IMR-90 (cell line): ENCODE data around the gene ADAMTS16. TPM values are rescaled to one million over a fixed set of nuclear protein-coding genes. Genes with fewer than 3 reads are reported as not detected.

Experiments used
- ATAC-seq: fragments of 200-7000 bp; cut with Tn5 transposase; 2 replicates; pipeline ENCODE4 v1.9.1; 2020; ENCODE audit warnings: low read depth, mild to moderate bottlenecking, moderate library complexity
- BruUV-seq: library from RNA; stranded (reverse); fragments of 400-500 nt; replicated peaks from 2 replicates; lab custom pipeline; 2021; lab: Mats Ljungman, UMichigan
- CTCF ChIA-PET: fragments of 300-600 bp; formaldehyde crosslinking; extraction: SDS; loops from one replicate; lab custom pipeline; 2021; ENCODE audit warnings: antibody characterized with exemption; lab: Yijun Ruan, JAX
- POLR2A ChIA-PET: fragments of 300-600 bp; sonication (Branson Sonifier 250); formaldehyde crosslinking; loops from one replicate; lab custom pipeline; 2022; ENCODE audit warnings: antibody characterized with exemption; ENCODE audit not compliant: unreplicated experiment; lab: Charles Lee
- DNase-seq: peaks from one replicate; pipeline ENCODE4 v3.0.0; 2013
- H2AFZ ChIP-seq: replicated peaks from 2 replicates; pipeline ENCODE3; 2013; ENCODE audit warnings: low read length, mild to moderate bottlenecking; ENCODE audit not compliant: poor library complexity
- H2AK5ac ChIP-seq: 2 replicates; pipeline ENCODE4 v1.6.1; 2013; ENCODE audit warnings: low read depth, low read length, inconsistent platforms
- H2AK9ac ChIP-seq: replicated peaks from 2 replicates; pipeline ENCODE3; 2013; ENCODE audit warnings: mild to moderate bottlenecking, low read depth, low read length, moderate library complexity; ENCODE audit not compliant: poor library complexity
- H2BK120ac ChIP-seq: 2 replicates; pipeline ENCODE4 v1.6.1; 2013; ENCODE audit warnings: low read depth, low read length, inconsistent platforms
- H2BK15ac ChIP-seq: 3 replicates; pipeline ENCODE4 v1.6.1; 2013; ENCODE audit warnings: low read depth, low read length, inconsistent platforms
- H2BK20ac ChIP-seq: 2 replicates; pipeline ENCODE4 v1.6.1; 2013; ENCODE audit warnings: low read depth, mild to moderate bottlenecking, inconsistent platforms, low read length, moderate library complexity
- H2BK5ac ChIP-seq: 2 replicates; pipeline ENCODE4 v1.6.1; 2013; ENCODE audit warnings: mild to moderate bottlenecking, low read depth, low read length, inconsistent platforms; ENCODE audit not compliant: poor library complexity, severe bottlenecking
- H3K14ac ChIP-seq: replicated peaks from 2 replicates; pipeline ENCODE4 v1.6.1; 2013; ENCODE audit warnings: low read depth, low read length, inconsistent platforms
- H3K18ac ChIP-seq: 2 replicates; pipeline ENCODE4 v1.6.1; 2013; ENCODE audit warnings: low read depth, low read length, control low read depth
- H3K23ac ChIP-seq: 2 replicates; pipeline ENCODE4 v1.6.1; 2013; ENCODE audit warnings: low read depth, low read length, inconsistent platforms
- H3K27ac ChIP-seq: 2 replicates; pipeline ENCODE4 v1.5.1; 2013; ENCODE audit warnings: mild to moderate bottlenecking, control low read depth, low read length; ENCODE audit not compliant: insufficient read depth
- H3K27me3 ChIP-seq: 2 replicates; pipeline ENCODE4 v1.6.1; 2013; ENCODE audit warnings: low read length; ENCODE audit not compliant: control insufficient read depth, insufficient read depth
- H3K36me3 ChIP-seq: 2 replicates; pipeline ENCODE4 v1.6.1; 2013; ENCODE audit warnings: low read length, mixed read lengths; ENCODE audit not compliant: control insufficient read depth, insufficient read depth
- H3K4ac ChIP-seq: 2 replicates; pipeline ENCODE4 v1.6.1; 2013; ENCODE audit warnings: low read depth, low read length, inconsistent platforms
- H3K4me1 ChIP-seq: 2 replicates; pipeline ENCODE4 v1.6.1; 2013; ENCODE audit warnings: low read length, mixed read lengths; ENCODE audit not compliant: control insufficient read depth, insufficient read depth
- H3K4me2 ChIP-seq: 2 replicates; pipeline ENCODE4 v1.6.1; 2013; ENCODE audit warnings: low read depth, mild to moderate bottlenecking, control low read depth, low read length, moderate library complexity
- H3K4me3 ChIP-seq: 2 replicates; pipeline ENCODE4 v1.5.1; 2013; ENCODE audit warnings: low read depth, mild to moderate bottlenecking, control low read depth, low read length, moderate library complexity; ENCODE audit not compliant: insufficient read depth
- H3K56ac ChIP-seq: 2 replicates; pipeline ENCODE4 v1.6.1; 2013; ENCODE audit warnings: low read length, inconsistent platforms; ENCODE audit not compliant: insufficient read depth; ENCODE audit errors: extremely low read depth
- H3K79me1 ChIP-seq, 2 experiments: 2 replicates each; pipeline ENCODE4 v1.6.1; 2013; ENCODE audit warnings: low read length in 2 of 2, inconsistent platforms in 1 of 2, low read depth in 1 of 2
- H3K9ac ChIP-seq: 2 replicates; pipeline ENCODE4 v1.6.1; 2013; ENCODE audit warnings: low read depth, low read length, control low read depth
- H3K9me1 ChIP-seq: 2 replicates; pipeline ENCODE4 v1.6.1; 2013; ENCODE audit warnings: low read length, inconsistent platforms; ENCODE audit not compliant: insufficient read depth
- H3K9me3 ChIP-seq: 2 replicates; pipeline ENCODE4 v1.6.1; 2013; ENCODE audit warnings: low read length; ENCODE audit not compliant: control insufficient read depth, insufficient read depth
- H4K20me1 ChIP-seq: 2 replicates; pipeline ENCODE4 v1.6.1; 2013; ENCODE audit warnings: low read length, inconsistent platforms; ENCODE audit not compliant: insufficient read depth
- H4K5ac ChIP-seq: 2 replicates; pipeline ENCODE4 v1.6.1; 2013; ENCODE audit warnings: mild to moderate bottlenecking, low read depth, low read length, control low read depth
- H4K8ac ChIP-seq, 2 experiments: 2 replicates each; pipeline ENCODE4 v1.6.1; 2013; ENCODE audit warnings: low read depth in 2 of 2, low read length in 2 of 2, control low read depth in 1 of 2, inconsistent platforms in 1 of 2
- H4K91ac ChIP-seq: 2 replicates; pipeline ENCODE4 v1.6.1; 2013; ENCODE audit warnings: low read depth, low read length, inconsistent platforms; ENCODE audit not compliant: insufficient read depth
- BHLHE40 ChIP-seq: fragments of 150-350 bp; IDR thresholded peaks from 2 replicates; pipeline ENCODE4 v1.6.1; 2016; ENCODE audit warnings: mild to moderate bottlenecking, low read depth, low read length
- CEBPB ChIP-seq: IDR thresholded peaks from 2 replicates; pipeline ENCODE4 v1.6.1; 2012; ENCODE audit warnings: low read depth, low read length, improper control_type of control experiment
- FOS ChIP-seq: fragments of 150-350 bp; IDR thresholded peaks from 2 replicates; pipeline ENCODE4 v1.6.1; 2016; ENCODE audit warnings: low read depth, low read length
- MAFK ChIP-seq: IDR thresholded peaks from 2 replicates; pipeline ENCODE4 v1.6.1; 2012; ENCODE audit warnings: low read depth, low read length, improper control_type of control experiment
- MAZ ChIP-seq: IDR thresholded peaks from 2 replicates; pipeline ENCODE4 v1.6.1; 2012; ENCODE audit warnings: low read depth, mild to moderate bottlenecking, low read length, improper control_type of control experiment, moderate library complexity, borderline replicate concordance
- POLR2A ChIP-seq: IDR thresholded peaks from 2 replicates; pipeline ENCODE4 v1.6.1; 2012; ENCODE audit warnings: mild to moderate bottlenecking, low read depth, low read length
- RCOR1 ChIP-seq: IDR thresholded peaks from 2 replicates; pipeline ENCODE4 v1.6.1; 2012; ENCODE audit warnings: mild to moderate bottlenecking, low read length, improper control_type of control experiment; ENCODE audit not compliant: insufficient replicate concordance
- RFX5 ChIP-seq: IDR thresholded peaks from 2 replicates; pipeline ENCODE4 v1.8.0; 2012; ENCODE audit warnings: low read depth, mild to moderate bottlenecking, low read length, moderate library complexity
- SMC3 ChIP-seq: fragments of 150-350 bp; IDR thresholded peaks from 2 replicates; pipeline ENCODE4 v1.6.1; 2016; ENCODE audit warnings: low read depth, mild to moderate bottlenecking, antibody characterized with exemption, low read length, moderate library complexity
- WGBS, 2 experiments: methylation state at CpG; one replicate each; pipeline versions ENCODE4 v1.1.5 to v1.1.7; 2013; ENCODE audit warnings: missing lambda C conversion rate in 2 of 2; ENCODE audit not compliant: insufficient read length in 1 of 2; ENCODE audit errors: extremely low coverage in 2 of 2; 5-methylcytosine and 5-hydroxymethylcytosine counted together
- dilution Hi-C: fragments of 300-500 bp; cut with HindIII; formaldehyde crosslinking; loops from one replicate; pipeline ENCODE4 v1.14.3; 2018; ENCODE audit warnings: low sequenced_read_pairs; ENCODE audit not compliant: unreplicated experiment
- in situ Hi-C: fragments of 300-500 bp; cut with MboI; formaldehyde crosslinking; loops from 3 replicates; pipeline ENCODE4 v1.14.3; 2019; ENCODE audit warnings: low sequenced_read_pairs, inconsistent platforms, mixed read lengths
- intact Hi-C: fragments of 100-400 bp; cut with micrococcal nuclease; formaldehyde crosslinking; loops from 2 replicates; pipeline ENCODE4 v1.10.0; 2022
- polyA plus RNA-seq, 3 experiments: library from polyadenylated mRNA; depleted of rRNA; stranded (reverse); fragments of >200 nt; gene quantifications; 2 replicates each; pipeline ENCODE4 v1.2.3, GENCODE V29; 2012; ENCODE audit warnings: low replicate concordance in 1 of 3
- total RNA-seq: library from RNA; depleted of rRNA; stranded (reverse); fragments of >200 nt; gene quantifications from 2 replicates; pipeline ENCODE4 v1.2.3, GENCODE V29; 2012
- TF ChIP-seq, protein P1 (sequence below): conservative IDR thresholded peaks from 2 replicates; pipeline ENCODE4 v1.5.1; 2012; ENCODE audit warnings: mild to moderate bottlenecking, low read depth, low read length, improper control_type of control experiment
- TF ChIP-seq, protein P2 (sequence below): fragments of 150-350 bp; IDR thresholded peaks from 2 replicates; pipeline ENCODE4 v1.6.1; 2016; ENCODE audit warnings: low read depth, mild to moderate bottlenecking, low read length, moderate library complexity, borderline replicate concordance

Gene ADAMTS16
- total and polyA plus RNA-seq, 2 of the 4 experiments (the other 2 are of a cell fraction) = 0.09 to 0.18 TPM

DNA sequence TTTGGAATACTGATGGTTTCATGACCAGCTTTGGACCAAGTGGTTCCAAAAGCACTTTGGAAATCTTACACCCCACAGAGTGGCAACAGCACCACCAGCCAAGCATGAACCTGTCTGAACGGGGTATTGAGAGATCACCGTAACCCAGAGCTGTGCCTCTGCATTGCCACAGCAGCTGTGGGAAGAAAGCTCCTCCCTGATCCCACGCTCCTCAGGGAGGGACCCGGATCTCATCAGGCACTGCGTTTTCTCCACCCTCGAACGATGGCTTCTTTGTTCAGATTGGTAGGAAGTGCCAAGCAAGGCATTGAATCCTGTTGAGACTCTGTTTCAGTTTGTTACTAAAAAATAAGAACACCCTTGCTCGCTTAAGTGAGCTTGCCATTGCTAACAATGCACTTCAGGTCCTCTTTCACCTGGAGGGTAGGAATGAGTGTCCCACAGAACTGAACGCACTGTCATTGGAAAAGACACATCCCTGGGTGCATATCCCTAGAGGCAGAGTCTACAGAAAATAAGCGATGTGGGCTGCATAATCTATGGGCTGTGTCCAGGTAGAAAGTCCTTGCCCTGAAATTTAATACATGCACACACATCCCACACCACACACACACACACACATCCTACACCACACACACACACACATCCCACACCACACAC, 164.4 kb downstream of the ADAMTS16 start:
- POLR2A ChIA-PET = no interaction called here
- no peak overlapping the region for H3K9ac ChIP-seq

More for the DNA sequence above, 164.4 kb downstream of the ADAMTS16 start:
- Histone ChIP-seq H3K56ac (no peak overlapping the region), H3K14ac (no peak overlapping the region), H3K9me3 (peaks cover 28% of the 10 kb centered on the region), H2AFZ (no peak overlapping the region), H4K5ac (no peak overlapping the region), H3K9me1 (no peaks in the 10 kb centered on the region), H3K27ac (no peak overlapping the region), H3K27me3 (no peaks in the 10 kb centered on the region), H3K4me3 (no peak overlapping the region), H3K4me1 (no peaks in the 10 kb centered on the region), H3K36me3 (no peaks in the 10 kb centered on the region), H2BK20ac (no peak overlapping the region), H4K91ac (no peak overlapping the region), H2AK9ac (no peak overlapping the region), H3K79me1 (no peaks in the 10 kb centered on the region), H3K4me2 (no peak overlapping the region), H2BK15ac (no peak overlapping the region), H2BK5ac (peak overlapping the region; percentile 87), H2AK5ac (no peak overlapping the region), H3K23ac (no peak overlapping the region), H4K20me1 (no peaks in the 10 kb centered on the region), H3K18ac (no peak overlapping the region), H4K8ac (no peak overlapping the region), H2BK120ac (no peak overlapping the region), H3K4ac (no peak overlapping the region)
- in situ Hi-C loops = no loop called here
- dilution Hi-C loops = no loop called here
- CTCF ChIA-PET = no interaction called here
- intact Hi-C loops = no loop called here
- no CpG with 5 or more reads among the region's 10 CpGs for WGBS, 2 experiments
- ATAC-seq (no peak), DNase-seq (no peak)
- no peak for TF ChIP-seq MAFK
- TF ChIP-seq POLR2A = no peak
- no peak for TF ChIP-seq CEBPB
- TF ChIP-seq MAZ = no peak
- TF ChIP-seq BHLHE40 = no peak
- TF ChIP-seq FOS = no peak
- TF ChIP-seq RCOR1 = no peak
- TF ChIP-seq, protein P1, sequence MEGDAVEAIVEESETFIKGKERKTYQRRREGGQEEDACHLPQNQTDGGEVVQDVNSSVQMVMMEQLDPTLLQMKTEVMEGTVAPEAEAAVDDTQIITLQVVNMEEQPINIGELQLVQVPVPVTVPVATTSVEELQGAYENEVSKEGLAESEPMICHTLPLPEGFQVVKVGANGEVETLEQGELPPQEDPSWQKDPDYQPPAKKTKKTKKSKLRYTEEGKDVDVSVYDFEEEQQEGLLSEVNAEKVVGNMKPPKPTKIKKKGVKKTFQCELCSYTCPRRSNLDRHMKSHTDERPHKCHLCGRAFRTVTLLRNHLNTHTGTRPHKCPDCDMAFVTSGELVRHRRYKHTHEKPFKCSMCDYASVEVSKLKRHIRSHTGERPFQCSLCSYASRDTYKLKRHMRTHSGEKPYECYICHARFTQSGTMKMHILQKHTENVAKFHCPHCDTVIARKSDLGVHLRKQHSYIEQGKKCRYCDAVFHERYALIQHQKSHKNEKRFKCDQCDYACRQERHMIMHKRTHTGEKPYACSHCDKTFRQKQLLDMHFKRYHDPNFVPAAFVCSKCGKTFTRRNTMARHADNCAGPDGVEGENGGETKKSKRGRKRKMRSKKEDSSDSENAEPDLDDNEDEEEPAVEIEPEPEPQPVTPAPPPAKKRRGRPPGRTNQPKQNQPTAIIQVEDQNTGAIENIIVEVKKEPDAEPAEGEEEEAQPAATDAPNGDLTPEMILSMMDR = no peak
- TF ChIP-seq, protein P2, sequence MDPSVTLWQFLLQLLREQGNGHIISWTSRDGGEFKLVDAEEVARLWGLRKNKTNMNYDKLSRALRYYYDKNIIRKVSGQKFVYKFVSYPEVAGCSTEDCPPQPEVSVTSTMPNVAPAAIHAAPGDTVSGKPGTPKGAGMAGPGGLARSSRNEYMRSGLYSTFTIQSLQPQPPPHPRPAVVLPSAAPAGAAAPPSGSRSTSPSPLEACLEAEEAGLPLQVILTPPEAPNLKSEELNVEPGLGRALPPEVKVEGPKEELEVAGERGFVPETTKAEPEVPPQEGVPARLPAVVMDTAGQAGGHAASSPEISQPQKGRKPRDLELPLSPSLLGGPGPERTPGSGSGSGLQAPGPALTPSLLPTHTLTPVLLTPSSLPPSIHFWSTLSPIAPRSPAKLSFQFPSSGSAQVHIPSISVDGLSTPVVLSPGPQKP = no peak
- no peak for TF ChIP-seq SMC3
- no peak for TF ChIP-seq RFX5
- BruUV-seq = no TSS peak
